Progenitor cell of endocrine pancreas (in vitro differentiated cells): ENCODE data around the gene ENTPD6. TPM values are rescaled to one million over a fixed set of nuclear protein-coding genes. Genes with fewer than 3 reads are reported as not detected.

ENCODE experiments used
- DNase-seq: peaks from one replicate; pipeline ENCODE4 v3.0.0; 2021; ENCODE audit warnings: low spot score; ENCODE audit not compliant: unreplicated experiment
- H3K27ac Mint-ChIP-seq: 2 replicates; pipeline ENCODE4 v1.8.0; 2021; ENCODE audit warnings: mild to moderate bottlenecking, moderate library complexity, mixed read lengths
- H3K27me3 Mint-ChIP-seq: 2 replicates; pipeline ENCODE4 v1.8.0; 2021; ENCODE audit warnings: mixed read lengths
- H3K36me3 Mint-ChIP-seq: 2 replicates; pipeline ENCODE4 v1.8.0; 2022; ENCODE audit warnings: mixed read lengths; ENCODE audit not compliant: insufficient read depth
- H3K4me1 Mint-ChIP-seq: 2 replicates; pipeline ENCODE4 v1.8.0; 2021; ENCODE audit warnings: low read depth, mixed read lengths
- H3K4me3 Mint-ChIP-seq: 2 replicates; pipeline ENCODE4 v1.8.0; 2021; ENCODE audit warnings: low read depth, mild to moderate bottlenecking, moderate library complexity, mixed read lengths
- H3K9me3 Mint-ChIP-seq: 2 replicates; pipeline ENCODE4 v1.8.0; 2021; ENCODE audit warnings: low read depth, mixed read lengths
- CTCF ChIP-seq: fragments of 200-600 bp; sonication (generic); IDR thresholded peaks from one replicate; pipeline ENCODE4 v1.5.0; 2021; ENCODE audit warnings: antibody characterized with exemption, mild to moderate bottlenecking; ENCODE audit not compliant: unreplicated experiment
- total RNA-seq: library from RNA; stranded (reverse); gene quantifications from 2 replicates; pipeline ENCODE4 v1.2.1, GENCODE V29; 2021

ENTPD6 gene
- total RNA-seq, 1 donor from 2014 or later: 85.1 TPM

GRCh38 chr20:25148982-25149846 lies 46.3 kb upstream of the ENTPD6 start:
- H3K9me3 Mint-ChIP-seq: no peaks in the 10 kb centered on the region
- TF ChIP-seq CTCF: no peak
- H3K27ac Mint-ChIP-seq: no peak overlapping the region
- no peak overlapping the region for H3K4me3 Mint-ChIP-seq
- no peak for DNase-seq
- H3K27me3 Mint-ChIP-seq: peaks cover 39% of the 10 kb centered on the region
- H3K36me3 Mint-ChIP-seq: no peaks in the 10 kb centered on the region
- H3K4me1 Mint-ChIP-seq: no peaks in the 10 kb centered on the region

GRCh38 chr20:25150016-25150415 lies 45.5 kb upstream of the ENTPD6 start:
- no peak for TF ChIP-seq CTCF
- H3K4me1 Mint-ChIP-seq: no peaks in the 10 kb centered on the region
- no peak for DNase-seq
- no peaks in the 10 kb centered on the region for H3K36me3 Mint-ChIP-seq
- H3K4me3 Mint-ChIP-seq: no peak overlapping the region
- H3K27ac Mint-ChIP-seq: no peak overlapping the region
- H3K27me3 Mint-ChIP-seq: peaks cover 33% of the 10 kb centered on the region
- no peaks in the 10 kb centered on the region for H3K9me3 Mint-ChIP-seq

GRCh38 chr20:25158043-25158442 lies 37.5 kb upstream of the ENTPD6 start:
- no peak for DNase-seq
- Mint-ChIP-seq H3K36me3 (no peaks in the 10 kb centered on the region), H3K27me3 (peaks cover 16% of the 10 kb centered on the region), H3K4me1 (no peaks in the 10 kb centered on the region), H3K9me3 (no peaks in the 10 kb centered on the region), H3K27ac (no peak overlapping the region), H3K4me3 (no peak overlapping the region)
- no peak for TF ChIP-seq CTCF

- peaks cover 16% of the 10 kb centered on the region for H3K27me3 Mint-ChIP-seq
- H3K36me3 Mint-ChIP-seq: no peaks in the 10 kb centered on the region
- H3K4me1 Mint-ChIP-seq: no peaks in the 10 kb centered on the region
- no peak overlapping the region for H3K4me3 Mint-ChIP-seq
- no peak overlapping the region for H3K27ac Mint-ChIP-seq
- DNase-seq: no peak
- peaks cover 5% of the 10 kb centered on the region for H3K9me3 Mint-ChIP-seq
- TF ChIP-seq CTCF: no peak
These were observed 35.0 kb upstream of the ENTPD6 start for GRCh38 chr20:25160467-25160866.

- Mint-ChIP-seq H3K4me1 (no peaks in the 10 kb centered on the region), H3K27me3 (peaks cover 16% of the 10 kb centered on the region), H3K4me3 (no peak overlapping the region), H3K9me3 (peaks cover 5% of the 10 kb centered on the region), H3K36me3 (no peaks in the 10 kb centered on the region), H3K27ac (no peak overlapping the region)
- TF ChIP-seq CTCF: no peak
- no peak for DNase-seq
These were observed 34.6 kb upstream of the ENTPD6 start for GRCh38 chr20:25160897-25161296.
